Limb (tissue), 2 donors: ENCODE data around the gene H1-8.

Experiments used
- DNase-seq, 2 donors: peaks; one replicate each; pipeline ENCODE4 v3.0.0-alpha.2; 2016; ENCODE audit errors: extremely low spot score in 2 of 2

The H1-8 gene

GRCh38 chr3:129571605-129572547 lies 28.9 kb downstream of the H1-8 start:
- DNase-seq = no peak

DNA sequence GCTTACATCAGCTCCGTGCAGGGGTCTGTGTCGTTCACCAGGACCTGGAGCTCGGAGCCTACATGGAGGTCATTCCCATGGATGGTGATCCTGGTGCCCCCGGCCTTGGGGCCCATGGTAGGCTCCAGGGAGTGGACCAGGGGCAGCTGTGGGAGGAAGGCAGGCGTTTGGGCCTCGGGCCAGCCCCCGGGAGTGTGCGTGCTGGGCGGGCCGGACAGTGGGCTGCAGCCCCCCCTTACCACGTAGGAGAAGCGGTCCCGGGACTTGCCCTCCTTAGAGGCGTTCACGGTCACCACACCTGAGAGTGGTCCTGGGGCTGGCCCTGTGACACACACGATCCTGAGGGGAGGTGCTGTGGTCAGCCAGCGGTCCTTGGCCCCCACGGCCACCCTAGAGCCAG lies 29.6 kb downstream of the H1-8 start:
- no peak for DNase-seq

- DNase-seq = no peak
Observed at GRCh38 chr3:129573493-129573892, 30.5 kb downstream of the H1-8 start.

DNA sequence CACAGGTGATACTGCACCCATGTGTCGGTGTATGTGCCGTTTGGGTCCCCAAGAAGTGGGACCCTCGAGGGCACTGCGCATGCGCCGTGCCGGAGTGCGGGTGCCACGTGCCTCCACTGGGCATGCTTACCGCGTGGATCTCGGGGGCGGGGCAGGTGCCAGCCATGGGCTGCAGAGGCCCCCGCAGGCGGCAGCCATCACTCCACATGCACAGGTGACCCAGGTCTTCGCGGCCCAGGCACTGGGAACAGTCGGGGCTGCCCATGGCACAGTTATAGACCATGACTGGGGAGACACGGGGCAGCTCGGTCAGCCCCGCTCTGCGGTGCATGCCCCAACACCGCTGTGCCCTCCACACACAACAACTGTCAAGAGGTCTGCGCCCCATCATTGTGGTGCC lies 31.2 kb downstream of the H1-8 start:
- DNase-seq = no peak

DNA sequence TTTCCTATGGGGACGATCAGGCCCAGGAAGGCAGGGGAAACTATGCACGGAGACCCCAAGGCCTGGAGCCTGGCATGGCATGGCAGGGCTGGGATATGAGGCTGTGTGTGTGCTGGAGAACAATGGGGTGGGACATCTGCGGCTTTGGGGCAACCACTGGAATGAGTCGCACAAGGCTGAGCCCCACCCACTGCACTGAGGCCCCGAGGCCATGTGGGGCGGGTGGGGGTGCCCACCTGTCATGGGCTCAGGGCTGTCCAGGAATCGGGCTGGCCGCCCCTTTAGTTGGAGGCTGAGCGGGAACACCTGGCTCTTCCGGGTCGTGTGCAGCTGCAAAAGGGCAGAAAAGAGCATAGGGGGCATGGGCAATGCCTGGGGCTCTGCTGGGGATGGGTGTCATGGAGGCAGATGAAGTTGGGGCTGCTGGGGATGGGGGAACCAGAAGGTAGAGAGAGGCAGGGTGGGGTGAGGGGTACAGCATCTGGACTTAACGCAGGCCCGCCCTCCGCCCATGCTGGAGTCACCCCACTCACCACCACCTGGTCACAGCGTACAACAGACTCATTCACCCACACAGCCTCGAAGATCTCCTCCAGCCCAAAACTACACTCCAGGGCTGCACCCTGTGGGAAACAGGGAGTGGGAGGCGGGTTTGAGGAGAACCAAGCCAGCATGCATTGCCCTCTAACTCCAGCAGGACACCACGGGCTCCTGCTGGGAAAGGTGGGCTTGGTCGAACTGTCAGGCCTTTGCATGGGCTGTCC lies 32.4 kb downstream of the H1-8 start:
- no peak for DNase-seq

GRCh38 chr3:129575997-129576384 lies 33.0 kb downstream of the H1-8 start:
- no peak for DNase-seq

- no peak for DNase-seq
Observed at GRCh38 chr3:129576514-129577352, 33.8 kb downstream of the H1-8 start.

- DNase-seq = peak in 1 of 2 donors; percentile 78
Observed at GRCh38 chr3:129577366-129577765, 34.4 kb downstream of the H1-8 start.

GRCh38 chr3:129577925-129578786 lies 35.2 kb downstream of the H1-8 start:
- no peak for DNase-seq

DNA sequence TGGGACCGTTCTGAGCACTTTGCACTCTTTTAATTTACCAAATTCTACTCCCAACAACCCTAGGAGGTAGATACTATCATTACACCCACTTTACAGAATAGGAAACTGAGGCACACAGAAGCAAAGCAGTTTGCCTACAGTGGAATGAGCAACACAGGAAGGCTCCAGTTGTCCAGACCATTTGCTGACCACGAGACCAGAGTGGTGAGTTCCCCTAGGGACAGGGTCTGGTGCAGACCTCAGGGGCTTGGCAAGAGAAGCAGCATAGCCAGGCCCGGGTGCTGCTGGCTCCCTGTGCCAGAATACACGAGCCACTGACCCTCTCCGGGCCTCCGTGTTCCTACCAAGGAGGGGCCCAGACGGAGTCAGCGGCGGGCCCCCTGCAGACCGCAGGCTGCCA lies 37.0 kb downstream of the H1-8 start:
- DNase-seq = no peak

DNA sequence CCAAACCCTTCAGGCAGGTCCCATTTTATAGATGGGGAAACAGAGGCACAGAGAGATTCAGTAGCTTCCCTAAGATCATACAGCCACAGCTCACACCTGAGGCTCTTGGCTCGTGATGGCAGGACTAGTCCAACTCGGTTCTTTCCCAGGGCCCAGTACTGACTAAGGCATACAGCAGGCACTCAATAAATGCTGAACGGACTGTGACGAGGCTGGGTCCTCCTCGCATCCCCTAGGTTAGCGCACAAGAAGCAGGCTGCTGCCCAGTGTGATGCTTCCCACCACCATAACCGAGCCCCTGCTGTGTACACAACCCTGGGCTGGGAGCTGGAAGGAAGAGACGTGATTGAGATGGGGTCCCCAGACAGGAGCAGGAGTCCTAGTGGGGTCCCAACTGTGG lies 38.6 kb downstream of the H1-8 start:
- DNase-seq = no peak

DNA sequence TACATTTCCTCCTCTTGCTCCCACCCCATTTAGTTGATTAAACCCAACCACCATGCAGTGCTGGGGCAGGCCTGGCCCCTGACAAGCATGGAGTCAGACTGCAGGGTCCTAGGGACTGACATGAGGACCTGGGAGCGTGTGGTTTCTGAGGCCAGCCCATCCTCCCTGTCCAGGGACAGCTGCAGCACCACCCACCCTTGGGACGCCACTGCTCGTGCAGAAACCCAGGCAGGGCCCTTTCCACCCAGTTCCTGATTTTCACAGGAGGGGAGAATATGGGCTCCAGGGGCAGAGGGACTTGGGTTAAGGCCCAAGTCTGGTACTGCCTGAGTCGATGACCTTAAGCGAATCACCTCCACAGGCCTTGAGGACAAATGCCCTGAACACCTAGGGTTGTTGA lies 39.8 kb downstream of the H1-8 start:
- no peak for DNase-seq

GRCh38 chr3:129583289-129583688 lies 40.3 kb downstream of the H1-8 start:
- no peak for DNase-seq

DNA sequence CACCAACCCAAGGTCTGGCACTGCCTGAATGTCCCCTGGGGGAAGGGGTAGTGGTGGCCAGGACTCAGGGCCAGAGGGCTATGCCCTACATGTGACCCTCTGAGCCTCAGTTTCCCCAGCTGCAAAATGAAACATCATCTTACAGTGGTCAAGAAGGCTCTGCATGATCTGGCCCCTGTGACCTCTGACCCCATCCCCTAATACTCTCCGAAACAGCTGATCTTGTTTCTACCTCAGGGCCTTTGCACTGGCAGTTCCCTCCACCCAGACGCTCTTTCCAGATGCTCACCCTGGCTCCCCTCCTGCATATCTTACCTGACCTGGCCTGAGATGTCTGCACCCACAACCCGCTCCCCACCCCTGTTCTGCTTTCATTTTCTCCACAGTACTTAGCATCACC lies 41.7 kb downstream of the H1-8 start:
- no peak for DNase-seq

GRCh38 chr3:129585949-129586657 lies 43.1 kb downstream of the H1-8 start:
- no peak for DNase-seq

DNA sequence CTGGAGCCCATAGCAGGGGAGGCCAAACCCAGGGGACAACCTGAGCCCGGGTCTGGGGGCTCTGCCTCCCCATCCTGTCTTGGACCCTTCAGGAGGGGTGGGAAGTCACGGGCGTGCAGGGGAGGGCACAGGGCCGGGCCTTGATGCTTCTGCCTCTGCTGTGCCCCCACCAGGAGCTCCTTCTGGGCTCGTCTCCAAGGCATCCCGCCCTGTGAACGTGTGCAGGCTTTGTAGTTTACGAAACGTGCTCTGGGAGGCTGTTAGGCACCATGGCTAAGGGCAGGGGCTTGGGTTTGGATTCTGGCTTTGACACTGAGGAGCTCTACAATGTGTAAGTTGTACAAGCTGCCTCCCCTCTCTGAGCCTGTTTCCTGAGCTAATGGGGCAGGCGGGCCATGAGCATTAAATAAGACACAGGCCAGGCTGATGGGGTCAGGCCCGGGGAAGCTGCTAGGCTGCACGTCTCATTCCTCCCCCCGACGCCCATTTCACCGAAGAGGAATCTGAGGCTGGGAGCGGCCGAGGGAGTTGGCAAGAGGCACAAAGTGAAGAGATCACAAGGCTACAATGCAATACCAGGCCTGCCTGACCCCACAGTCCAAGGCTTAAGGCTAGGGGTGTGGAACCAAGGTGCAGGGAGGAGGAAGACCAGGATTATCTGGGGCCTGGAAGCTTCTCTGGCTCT lies 43.9 kb downstream of the H1-8 start:
- DNase-seq = no peak

GRCh38 chr3:129587566-129588210 lies 44.7 kb downstream of the H1-8 start:
- no peak for DNase-seq

DNA sequence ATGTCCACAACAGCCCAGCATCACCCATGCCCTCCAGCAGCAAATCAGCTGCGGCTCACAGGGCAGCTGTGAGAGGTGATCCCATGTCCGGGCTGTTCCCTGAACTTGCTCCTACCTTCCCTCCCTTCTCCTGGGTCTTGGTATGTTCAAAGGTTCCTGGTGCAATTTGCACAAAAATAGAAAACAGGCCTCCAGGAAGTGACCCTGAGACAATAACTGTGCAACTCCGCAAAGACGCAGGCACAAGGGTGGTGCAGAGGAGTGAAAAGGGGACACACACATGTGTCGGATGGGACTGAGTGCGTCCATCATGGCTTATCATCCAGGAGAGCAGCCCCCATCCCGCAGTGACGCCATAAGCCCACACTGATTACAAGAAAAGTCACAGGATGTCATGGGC lies 47.2 kb downstream of the H1-8 start:
- no peak for DNase-seq

- DNase-seq = no peak
Observed at GRCh38 chr3:129591932-129592331, 49.0 kb downstream of the H1-8 start.
